Left cardiac atrium (tissue), 4 donors: ENCODE results near the gene PRR30. TPM values are rescaled to one million over a fixed set of nuclear protein-coding genes. Genes with fewer than 3 reads are reported as not detected.
A peak's percentile ranks its signal among the peaks of the same experiment; 100 is the strongest.
"Not testable (repeated sequence)": the region's sequence is repeated elsewhere in the genome, so short reads cannot be mapped to it uniquely, and the experiment has no call there.

Source experiments
- ATAC-seq, 2 donors: fragments of 200-7000 bp; cut with Tn5 transposase; one replicate each; pipeline ENCODE4 v1.9.1; 2020; ENCODE audit warnings: mild to moderate bottlenecking in 2 of 2, moderate library complexity in 2 of 2
- DNase-seq: peaks from one replicate; pipeline ENCODE4 v3.0.0-alpha.2; 2020
- intact Hi-C, 2 donors: fragments of 100-400 bp; cut with DNase I; formaldehyde crosslinking; loops; one replicate each; pipeline versions ENCODE4 v1.14.1 to v1.15.1; 2022 to 2023
- long read RNA-seq: library from polyadenylated mRNA; unstranded; transcript quantifications from one replicate; pipeline ENCODE4 v2.0.0, GENCODE V29; 2021
- total RNA-seq, 2 donors: library from RNA; stranded (reverse); fragmentation: NEBNext Ultra II Directional; extraction: Animal tissue kit (Norgen Biotek cat#: 25700); gene quantifications; one replicate each; pipeline ENCODE4 v1.2.1, GENCODE V29; 2021
- donor health status: DM: no; HTN: yes; CAD: no.
- donor health status: DM: no; HTN: yes; CAD: no; lungs with severe emphysema.
- donor health status: DM: yes; HTN: yes; CAD: no.
- donor health status: Dilated cardiomyopathy.

The PRR30 gene
- not detected for total RNA-seq
- long read RNA-seq, result 0 reads

DNA sequence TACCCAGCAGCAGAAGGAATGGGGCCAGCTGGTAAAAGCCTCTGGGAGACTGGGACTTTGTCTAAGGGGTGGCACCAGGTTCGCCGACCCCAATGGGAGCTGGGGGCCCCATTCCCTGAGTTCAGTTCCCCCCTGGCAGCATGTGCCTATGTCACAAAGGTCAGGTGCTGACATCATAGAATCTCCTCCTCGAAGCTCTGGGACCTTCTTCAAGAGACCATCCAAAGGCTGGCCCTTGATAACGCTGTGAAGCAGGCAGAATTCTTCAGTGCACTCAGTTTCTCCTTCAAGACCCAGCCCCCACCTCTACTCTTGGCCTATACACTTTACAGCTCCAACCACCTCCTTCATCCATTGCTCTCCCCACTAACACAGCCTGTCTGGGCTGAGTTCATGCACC, at the start of gene PRR30:
Gene PRR30, minus strand, starts transcription at position 101 of the 400 bp plus-strand sequence. CDS start 1,081 bp downstream, outside the sequence.
- DNase-seq, result no peak
- no peak for ATAC-seq
- intact Hi-C loops, result no loop called here

DNA sequence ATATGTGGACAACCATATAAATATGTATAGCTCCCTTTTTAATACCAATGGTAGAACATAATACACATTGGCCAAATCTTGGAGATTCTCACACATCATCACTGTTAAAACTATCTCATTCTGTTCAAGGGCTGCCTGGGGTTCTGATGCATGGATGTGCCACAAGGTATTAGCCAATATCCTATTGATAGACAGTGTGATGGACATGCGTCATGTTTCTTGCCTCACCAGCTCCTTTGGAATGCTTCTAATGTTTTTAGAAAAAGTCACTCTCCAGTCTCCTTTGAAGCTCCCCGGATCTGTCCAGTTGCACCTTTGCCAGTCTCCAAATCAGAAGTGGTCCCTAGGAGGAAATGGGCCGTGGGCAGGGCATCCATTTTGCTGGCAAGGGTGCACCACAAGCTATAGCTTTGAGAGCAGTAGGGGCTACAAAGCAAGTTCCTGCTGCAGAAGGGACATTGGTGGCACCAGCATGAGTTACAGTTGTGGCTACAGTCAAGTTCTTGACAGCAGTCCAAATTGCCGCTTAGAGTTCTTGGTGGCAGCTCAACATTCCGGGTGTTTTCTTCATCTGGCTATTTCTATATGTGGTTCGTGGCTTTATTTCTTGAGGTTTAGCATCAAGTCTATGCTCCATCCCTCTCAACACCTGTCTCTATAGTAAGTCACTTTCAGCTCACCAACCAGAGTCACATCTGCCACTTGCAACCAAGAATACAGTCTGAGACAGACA, 47.6 kb upstream of the PRR30 start:
- DNase-seq (no peak), ATAC-seq (no peak)
- intact Hi-C loops, result no loop called here

DNA sequence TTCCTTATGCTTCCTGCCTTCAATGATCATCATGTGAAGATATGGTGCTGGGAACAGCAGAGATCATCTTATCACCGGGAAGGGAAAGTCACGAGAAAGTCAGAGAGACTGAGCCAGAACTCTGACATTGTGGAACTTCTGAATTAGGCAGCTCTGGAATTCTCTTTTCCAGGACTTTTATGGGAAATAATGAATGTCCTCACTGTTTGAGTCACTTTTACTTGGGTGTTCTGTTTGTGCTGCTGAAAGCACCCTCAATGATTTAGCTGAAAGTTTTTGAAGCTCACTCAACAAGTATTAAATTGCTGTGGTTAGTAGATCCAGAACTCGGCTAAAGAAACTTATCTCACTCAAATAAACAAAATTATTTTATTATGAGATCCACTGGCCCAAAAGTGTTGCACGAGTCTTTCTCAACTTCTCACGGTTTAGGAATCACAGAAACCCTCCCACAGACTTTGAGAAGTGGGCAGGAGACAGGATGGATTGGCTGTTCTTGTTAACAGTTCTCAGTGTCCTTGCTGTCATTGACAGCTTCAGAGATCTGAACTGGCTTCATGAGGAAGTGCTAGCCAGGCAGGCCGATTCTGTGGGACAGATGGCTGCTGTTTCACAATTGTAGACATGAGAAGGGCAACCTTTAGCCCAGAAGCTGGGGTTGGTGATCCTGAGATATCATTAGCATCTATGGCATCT, 46.3 kb upstream of the PRR30 start:
- DNase-seq (peak; percentile 48), ATAC-seq (peak; percentile 76 to 78)
- intact Hi-C loops, result no loop called here

DNA sequence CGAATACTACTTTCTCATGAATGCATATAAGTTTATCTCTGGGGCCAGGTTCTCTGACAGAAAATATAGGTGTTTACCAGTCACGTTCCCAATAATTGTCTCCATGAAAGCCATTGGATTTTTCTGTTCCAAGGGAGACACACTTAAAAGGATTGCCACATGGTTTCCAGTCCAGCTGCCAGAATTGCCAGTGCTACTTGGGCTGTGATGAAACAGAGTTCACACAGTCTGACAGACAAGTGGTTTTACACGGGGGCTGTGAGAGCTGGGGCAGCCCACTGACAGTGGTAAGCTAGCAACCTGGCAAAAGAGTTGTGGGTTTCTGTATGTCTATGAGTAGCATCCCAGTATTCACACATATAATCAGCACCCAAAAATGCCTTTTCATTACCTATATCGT, 44.9 kb upstream of the PRR30 start:
- peak; percentile 51 to 60 for ATAC-seq
- DNase-seq, result peak; percentile 40
- intact Hi-C loops, result no loop called here

DNA sequence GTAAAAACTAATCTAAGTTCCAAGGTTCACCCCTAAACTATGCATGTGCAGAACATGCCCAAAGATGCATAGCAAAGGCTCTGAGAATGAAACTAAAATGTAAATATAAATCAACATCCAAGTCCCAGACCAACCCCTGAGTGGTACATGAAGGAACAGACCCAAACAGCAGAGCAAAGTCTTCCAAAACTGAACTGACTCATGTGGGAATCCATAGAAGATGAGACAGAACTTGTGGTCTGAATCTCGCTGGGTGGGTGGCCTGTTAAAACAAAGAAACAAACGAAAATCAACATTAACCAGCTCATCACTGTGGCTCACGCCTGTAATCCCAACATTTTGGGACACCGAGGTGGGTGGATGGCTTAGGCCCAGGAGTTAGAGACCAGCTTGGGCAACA, 43.1 kb upstream of the PRR30 start:
- DNase-seq, result no peak
- ATAC-seq, result no peak
- intact Hi-C loops, result no loop called here

DNA sequence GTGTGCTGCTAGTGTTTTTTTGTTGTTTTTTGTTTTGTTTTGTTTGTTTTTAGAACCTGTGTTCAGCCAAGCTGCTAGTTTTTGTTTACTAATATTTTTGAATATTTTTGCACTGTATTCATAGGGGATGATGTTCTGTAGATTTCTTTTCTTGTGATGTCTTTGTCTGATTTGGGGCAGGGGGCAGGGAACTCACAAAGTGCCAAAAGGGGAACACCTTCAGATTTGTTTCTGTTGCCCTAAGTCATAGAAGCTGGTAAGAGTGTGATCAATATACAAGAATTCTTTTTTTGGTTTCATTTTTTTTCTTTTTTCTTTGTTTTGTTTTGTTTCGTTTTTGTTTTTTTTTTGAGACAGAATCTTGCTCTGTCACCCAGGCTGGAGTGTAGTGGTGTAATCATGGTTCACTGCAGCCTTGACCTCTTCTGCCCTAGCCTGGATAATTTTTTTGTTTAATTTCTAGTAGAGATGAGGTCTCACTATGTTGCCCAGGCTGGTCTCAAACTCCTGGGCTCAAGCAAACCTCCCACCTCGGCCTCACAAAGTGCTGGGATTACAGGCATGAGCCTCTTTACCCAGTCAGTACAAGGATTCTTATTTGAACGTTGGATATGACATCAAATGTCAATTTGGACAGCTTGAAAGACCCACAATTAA, 40.3 kb upstream of the PRR30 start:
- intact Hi-C loops, result no loop called here
- no peak for ATAC-seq

DNA sequence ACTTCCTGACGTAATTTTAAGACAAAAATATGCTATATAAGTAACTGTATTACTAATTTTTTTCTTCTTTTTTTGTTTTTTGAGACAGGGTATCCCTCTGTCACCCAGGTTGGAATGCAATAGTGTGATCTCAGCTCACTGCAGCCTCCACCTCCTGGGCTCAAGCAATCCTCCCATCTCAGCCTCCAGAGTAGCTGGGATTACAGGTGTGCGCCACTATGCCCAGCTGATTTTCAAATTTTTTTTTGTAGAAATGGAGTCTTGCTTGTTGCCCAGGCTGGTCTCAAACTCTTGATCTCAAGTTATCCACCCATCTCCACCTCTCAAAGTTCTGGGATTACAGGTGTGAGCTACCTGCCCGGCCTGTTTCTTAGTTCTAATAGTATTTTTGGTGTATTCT, 39.3 kb upstream of the PRR30 start:
- no peak for ATAC-seq
- intact Hi-C loops, result no loop called here
- DNase-seq, result no peak

More for the DNA sequence above, 40.3 kb upstream of the PRR30 start:
- no peak for DNase-seq

DNA sequence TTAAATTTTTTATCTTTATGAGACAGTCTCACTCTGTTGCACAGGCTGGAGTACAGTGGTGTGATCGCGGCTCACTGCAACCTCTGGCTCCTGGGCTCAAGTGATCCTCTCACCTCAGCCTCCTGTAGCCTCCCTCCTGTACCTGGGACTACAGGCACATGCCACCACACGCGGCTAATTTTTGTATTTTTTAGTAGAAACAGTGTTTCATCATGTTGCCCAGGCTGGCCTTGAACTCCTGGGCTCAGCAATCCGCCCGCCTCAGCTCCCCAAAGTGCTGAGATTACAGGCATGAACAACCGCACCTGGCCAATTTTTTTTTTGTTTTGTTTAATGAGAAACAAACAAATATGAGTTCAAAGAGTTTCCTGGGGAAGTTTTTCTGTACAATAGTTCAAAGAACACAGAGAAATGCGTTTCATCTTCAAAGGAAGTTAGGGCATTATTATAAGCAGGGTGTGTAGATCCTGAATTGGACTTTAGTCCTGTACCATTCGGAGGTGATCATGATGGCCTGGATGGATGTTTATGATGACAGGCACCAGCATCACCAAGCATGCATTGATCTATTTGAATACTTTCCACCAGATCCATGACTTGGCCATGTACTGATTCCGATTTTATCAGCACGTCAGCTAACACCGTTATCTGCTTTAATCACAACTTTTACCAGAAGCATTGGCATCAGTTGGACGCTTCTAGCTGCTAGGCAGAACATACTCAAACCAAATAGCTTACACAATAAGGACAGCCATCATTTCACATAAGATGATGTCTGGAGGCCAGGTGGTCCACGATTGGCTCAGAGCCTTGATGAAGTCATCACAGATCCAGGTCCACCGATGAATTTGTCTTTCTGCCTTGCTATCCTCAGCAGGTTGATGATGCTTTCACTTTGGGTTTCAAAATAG, 38.5 kb upstream of the PRR30 start:
- DNase-seq (no peak), ATAC-seq (no peak)
- intact Hi-C loops, result no loop called here

DNA sequence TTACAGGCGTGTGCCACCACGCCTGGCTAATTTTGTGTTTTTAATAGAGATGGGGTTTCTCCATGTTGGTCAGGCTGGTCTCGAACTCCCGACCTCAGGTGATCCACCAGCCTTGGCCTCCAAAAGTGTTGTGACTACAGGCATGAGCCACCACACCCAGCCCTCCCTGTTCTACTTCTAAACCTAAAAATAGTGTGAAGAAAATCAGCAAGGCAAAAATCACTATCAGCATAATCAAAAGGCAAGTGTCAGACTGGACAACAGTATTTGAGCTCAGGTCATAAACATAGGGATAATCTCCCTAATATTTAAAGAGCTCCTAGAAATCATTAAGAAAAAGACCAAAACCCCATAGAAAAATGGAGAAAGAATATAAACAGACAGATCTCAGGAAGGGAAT, 36.6 kb upstream of the PRR30 start:
- ATAC-seq, DNase-seq, intact Hi-C loops: not testable (repeated sequence)

DNA sequence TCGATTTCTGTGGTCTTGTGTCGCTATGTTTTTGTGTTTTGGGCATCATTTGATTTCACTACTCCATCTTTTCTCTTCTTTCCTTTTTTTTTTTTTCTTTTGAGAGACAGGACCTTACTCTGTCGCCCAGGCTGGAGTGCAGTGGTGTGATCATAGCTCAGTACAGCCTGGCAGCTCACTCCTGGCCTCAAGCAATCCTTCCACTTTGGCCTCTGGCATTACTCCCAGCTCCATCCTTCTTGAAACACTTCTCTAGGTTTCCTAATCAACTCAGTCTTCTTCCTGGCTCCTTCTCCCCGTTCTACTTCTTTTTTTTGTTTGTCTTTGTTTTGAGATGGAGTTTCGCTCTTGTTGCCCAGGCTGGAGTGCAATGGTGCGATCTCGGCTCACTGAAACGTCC, 36.1 kb upstream of the PRR30 start:
- DNase-seq, result no peak
- ATAC-seq, result peak in 1 of 2 donors; percentile 73
- intact Hi-C loops, result no loop called here

DNA sequence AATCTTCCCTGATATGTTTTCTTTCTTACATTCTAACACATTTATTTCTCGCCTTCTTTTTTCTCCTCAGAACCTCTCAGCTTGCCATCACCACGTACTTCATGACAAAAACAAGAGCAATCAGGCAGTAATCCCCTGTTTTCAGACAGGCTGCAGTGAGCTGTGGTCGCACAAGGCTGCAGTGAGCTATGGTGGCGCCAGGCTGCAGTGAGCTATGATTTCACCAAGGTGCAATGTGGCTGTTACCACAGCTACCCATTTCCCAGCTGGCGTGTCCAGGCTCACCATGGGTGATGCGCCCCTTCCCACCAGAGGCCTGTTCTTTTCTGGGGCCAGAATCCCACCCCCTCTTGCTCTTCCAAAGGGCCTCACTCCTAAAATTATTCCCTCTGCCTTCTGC, 35.4 kb upstream of the PRR30 start:
- DNase-seq (no peak), ATAC-seq (no peak)
- intact Hi-C loops, result no loop called here

DNA sequence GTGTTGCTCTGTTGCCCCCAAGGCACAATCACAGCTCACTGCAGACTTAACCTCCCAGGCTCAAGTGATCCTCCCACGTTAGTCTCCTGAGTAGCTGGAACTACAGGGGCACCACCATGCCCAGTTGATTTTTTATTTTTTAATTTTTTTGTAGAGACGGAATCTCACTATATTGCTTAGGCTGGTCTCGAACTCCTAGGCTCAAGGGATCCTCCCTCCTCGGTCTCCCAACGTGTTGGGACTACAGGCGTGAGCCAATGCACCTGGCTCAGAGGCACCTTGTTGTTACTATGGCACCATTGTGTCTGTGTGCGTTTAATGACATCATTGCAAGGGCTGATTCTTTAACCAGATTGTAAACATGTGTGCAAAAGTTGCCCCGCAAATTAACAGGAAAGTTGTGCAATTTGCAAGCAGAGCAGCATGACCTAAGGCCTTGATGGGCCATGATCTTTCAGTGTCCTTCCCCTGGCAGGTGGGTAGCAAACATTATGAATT, 32.2 kb upstream of the PRR30 start:
- ATAC-seq, result no peak
- intact Hi-C loops, result no loop called here
- no peak for DNase-seq

DNA sequence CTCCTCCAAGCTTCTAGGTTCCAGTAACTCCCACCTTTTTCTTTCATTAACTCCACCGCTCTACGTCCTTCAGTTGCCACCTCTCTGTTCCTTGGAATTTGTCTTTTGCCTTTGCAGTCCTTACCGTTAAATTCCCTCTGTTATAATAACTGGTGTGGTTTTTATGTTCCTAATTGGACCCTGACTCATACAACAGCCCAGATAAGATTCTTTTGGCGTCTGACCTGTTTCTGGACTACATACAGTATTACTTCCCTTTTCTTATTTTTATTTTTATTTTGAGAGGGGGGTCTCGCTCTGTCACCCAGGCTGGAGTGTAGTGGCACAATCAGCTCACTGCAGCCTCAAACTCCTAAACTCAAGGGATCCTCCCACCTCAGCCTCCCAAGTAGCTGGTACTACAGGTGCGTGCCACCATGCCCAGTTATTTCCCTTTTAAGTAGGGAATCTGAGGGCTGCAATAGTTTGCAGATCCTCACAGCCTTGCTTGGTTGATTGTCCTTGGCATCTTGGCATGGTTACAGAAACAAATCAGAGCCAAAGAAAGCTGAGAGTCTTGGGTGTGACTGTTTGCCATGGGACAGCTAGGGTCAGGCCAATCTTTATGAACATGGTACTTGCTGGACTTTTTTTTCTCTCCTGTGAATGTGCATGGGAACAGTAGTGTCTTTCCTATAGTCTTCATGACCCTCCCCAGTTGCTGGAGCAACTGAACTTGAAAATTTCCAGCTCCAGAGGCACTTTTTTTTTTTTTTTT, 31.5 kb upstream of the PRR30 start:
- ATAC-seq, result peak in 1 of 2 donors; percentile 42
- no peak for DNase-seq
- intact Hi-C loops, result no loop called here

DNA sequence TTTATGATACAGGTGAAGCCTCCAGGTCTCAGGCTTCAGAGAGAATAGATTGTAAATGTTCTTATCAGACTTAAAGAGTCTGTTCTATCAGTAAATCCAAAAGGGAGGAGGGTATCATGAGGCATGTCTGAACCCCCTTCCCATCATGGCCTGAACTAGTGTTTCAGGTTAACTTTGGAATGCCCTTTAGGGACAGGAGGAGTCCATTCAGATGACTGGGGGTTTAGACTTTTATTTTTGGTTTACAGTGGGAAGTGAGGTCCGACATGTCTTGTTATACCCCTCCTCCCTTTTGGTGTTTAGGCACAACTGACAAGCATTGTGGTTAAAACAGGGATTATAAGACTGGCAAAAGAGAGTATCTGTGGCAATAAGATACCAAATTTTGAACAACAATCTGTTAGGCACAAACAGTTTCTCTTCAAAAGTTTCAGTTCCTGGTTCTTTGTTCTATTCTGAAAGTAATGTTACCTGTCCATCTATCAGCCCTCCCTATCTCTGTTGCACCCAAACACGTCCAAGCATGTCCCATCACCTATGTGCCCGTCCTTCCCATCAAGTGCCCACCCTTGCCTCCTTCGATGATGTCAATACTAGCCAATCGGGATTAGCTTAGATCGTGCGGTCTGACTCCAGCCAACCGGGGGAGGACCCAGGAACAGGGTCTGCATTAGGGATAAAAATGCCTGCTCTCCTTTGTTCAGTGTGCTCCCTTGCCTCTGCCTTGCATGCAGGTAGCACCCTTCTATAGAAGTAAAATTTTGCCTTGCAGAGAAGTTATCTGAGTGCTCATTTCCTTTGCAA, 26.0 kb upstream of the PRR30 start:
- intact Hi-C loops, result no loop called here
- DNase-seq, result no peak
- ATAC-seq, result no peak

DNA sequence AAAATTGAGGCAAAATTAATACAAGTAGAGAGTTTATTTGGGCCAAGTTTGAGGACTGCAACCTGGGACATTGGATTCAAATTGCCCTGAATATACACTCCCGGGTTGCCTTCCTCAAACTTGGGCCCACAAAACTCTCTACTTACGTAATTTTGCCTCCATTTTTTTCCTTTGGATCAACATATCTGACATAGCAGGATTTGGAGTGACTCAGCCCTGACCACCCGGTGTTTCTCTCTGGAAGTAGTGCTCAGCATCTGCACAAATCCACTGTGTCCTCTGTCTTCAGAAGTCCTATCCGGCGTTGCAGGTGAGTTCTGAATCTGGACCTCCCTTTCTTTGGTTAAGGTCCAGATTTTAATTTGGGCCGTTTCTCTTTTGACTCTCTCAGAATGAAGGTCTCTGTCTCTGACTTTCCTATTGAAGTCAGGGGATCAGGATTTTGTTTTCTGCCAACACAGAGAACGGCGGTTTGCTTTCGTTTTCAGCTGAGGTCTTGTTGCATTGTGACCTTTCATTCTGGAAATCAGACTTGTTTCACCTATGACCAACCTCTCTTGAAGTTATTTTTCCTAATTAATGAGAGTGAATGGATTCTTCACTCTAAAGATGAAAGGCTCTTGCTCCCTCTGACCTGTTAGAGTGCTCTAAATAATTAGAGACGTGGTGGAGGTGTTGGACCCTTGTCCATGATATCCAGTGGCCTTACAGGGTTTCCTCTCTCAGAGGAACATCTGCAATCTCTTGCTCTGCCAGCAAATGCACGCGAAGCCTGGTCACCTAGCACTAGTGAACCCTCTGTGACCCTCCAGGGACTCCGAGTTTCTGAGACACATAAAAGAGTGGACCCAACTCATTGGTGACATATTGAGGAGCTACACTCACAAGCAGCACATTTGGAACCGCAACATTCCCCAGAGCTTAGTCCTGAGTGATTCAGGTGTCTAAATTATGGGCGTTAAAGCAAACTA, 23.2 kb upstream of the PRR30 start:
- ATAC-seq (no peak), DNase-seq (no peak)
- intact Hi-C loops, result no loop called here

DNA sequence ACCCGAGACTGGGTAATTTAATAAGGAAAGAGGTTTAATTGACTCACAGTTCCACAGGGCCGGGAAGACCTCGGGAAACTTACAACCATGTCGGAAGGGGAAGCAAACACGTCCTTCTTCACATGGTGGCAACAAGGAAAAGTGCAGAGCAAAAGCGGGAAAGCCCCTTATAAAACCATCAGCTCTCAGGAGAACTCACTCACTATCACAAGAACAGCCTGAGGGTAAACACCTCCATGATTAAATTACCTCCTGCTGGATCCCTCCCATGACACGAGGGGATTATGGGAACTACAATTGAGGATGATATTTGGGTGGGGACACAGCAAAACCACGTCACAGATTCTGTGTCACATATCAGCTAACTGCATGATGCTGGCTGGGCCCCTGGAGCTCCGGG, 21.0 kb upstream of the PRR30 start:
- no peak for ATAC-seq
- DNase-seq, result no peak
- intact Hi-C loops, result no loop called here

DNA sequence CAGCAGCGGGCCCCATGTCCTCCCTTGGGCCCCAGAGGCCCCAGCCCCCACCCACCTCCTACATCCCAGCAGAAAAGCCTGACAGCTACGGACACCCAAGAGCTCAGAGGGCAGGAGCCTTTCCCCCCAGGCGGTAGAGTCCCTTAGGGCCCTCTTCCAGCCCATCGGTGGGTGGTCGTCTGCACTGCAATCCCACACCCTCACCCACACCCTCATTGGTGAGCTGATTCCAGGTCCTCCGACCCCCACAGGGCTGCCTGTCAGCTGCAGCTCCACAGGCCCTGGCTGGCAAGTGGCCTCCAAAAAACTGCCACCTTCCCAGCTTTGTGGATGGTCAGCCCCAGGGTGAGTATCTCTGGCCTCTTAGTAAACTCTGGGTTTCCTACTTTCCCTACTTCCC, 20.1 kb upstream of the PRR30 start:
- ATAC-seq (no peak), DNase-seq (no peak)
- intact Hi-C loops, result no loop called here
